ENCODE data around the gene CADPS. TPM values are rescaled to one million over a fixed set of nuclear protein-coding genes. Genes with fewer than 3 reads are reported as not detected.

The CADPS gene
- polyA plus RNA-seq, 2 of the 4 experiments (the other 2 are of a cell fraction) = not detected

- H3K27ac ChIP-seq = no peak overlapping the region
- H3K4me2 ChIP-seq = no peak overlapping the region
- TF ChIP-seq HEYL (CRISPR knock-in tag; IDR thresholded peaks at IDR 0.05) (no peak), KDM1A (IDR thresholded peaks at IDR 0.05; ENCODE audit: low read depth) (no peak), POLR2A (IDR thresholded peaks at IDR 0.05; ENCODE audit: low read length) (no peak), MYC (IDR thresholded peaks at IDR 0.05; ENCODE audit: borderline replicate concordance, low read length) (no peak), RAD21 (conservative IDR thresholded peaks at IDR 0.05 in 1 of 2, IDR thresholded peaks at IDR 0.05 in 1 of 2) (no peak), USF2 (IDR thresholded peaks at IDR 0.05) (no peak)
- DNase-seq (ENCODE audit: low read depth in 1 of 2, low spot score in 1 of 2) = no peak
- H3K4me1 ChIP-seq = no peaks in the 10 kb centered on the region
- CTCF ChIA-PET = interaction anchor here (1.1 kb wide), 1 partner anchor 9 kb away, joined by 3 read pairs; no protein-coding TSS in a partner anchor
- no peaks in the 10 kb centered on the region for H3K9me3 ChIP-seq
- no peak overlapping the region for H3K4me3 ChIP-seq
- no peak for ATAC-seq
- no peak for FAIRE-seq
- WGBS (ENCODE audit: missing lambda C conversion rate) = 2% methylated on average over 2 of the region's 2 CpGs
- POLR2A ChIA-PET = no interaction called here
These were observed 326.5 kb downstream of the CADPS start for GRCh38 chr3:62548528-62549205.

GRCh38 chr3:62546266-62546665 is 328.9 kb downstream of the CADPS start:
- no peak for TF ChIP-seq NPAS2 (CRISPR knock-in tag; IDR thresholded peaks at IDR 0.05; ENCODE audit: borderline replicate concordance)
- TF ChIP-seq FOXS1 (CRISPR knock-in tag; IDR thresholded peaks at IDR 0.05) = no peak
- no peak for TF ChIP-seq FOSL2 (IDR thresholded peaks at IDR 0.05)
- no peak for TF ChIP-seq FOSL2 (CRISPR knock-in tag; IDR thresholded peaks at IDR 0.05)
- no peak for TF ChIP-seq ZFP36 (IDR thresholded peaks at IDR 0.05; ENCODE audit: borderline replicate concordance, partially characterized antibody)
- TF ChIP-seq TFCP2L1 (CRISPR knock-in tag; IDR thresholded peaks at IDR 0.05) = no peak
- TF ChIP-seq HMGXB4 (CRISPR knock-in tag; IDR thresholded peaks at IDR 0.05; ENCODE audit: borderline replicate concordance) = no peak
- no peak for TF ChIP-seq POLR2A (IDR thresholded peaks at IDR 0.05; ENCODE audit: low read length)
- TF ChIP-seq SMC3 (IDR thresholded peaks at IDR 0.05) = no peak
- no peak for TF ChIP-seq CHD4 (IDR thresholded peaks at IDR 0.05; ENCODE audit: borderline replicate concordance)
- TF ChIP-seq HOXB5 (CRISPR knock-in tag; IDR thresholded peaks at IDR 0.05) = no peak
- TF ChIP-seq JUNB (IDR thresholded peaks at IDR 0.05) = no peak
- TF ChIP-seq HES2 (IDR thresholded peaks at IDR 0.05) = no peak
- TF ChIP-seq PHF8 (IDR thresholded peaks at IDR 0.05; ENCODE audit: borderline replicate concordance, low read depth) = no peak
- TF ChIP-seq POLR2AphosphoS2 (conservative IDR thresholded peaks at IDR 0.05; ENCODE audit: low read length) = no peak
- TF ChIP-seq RARB (CRISPR knock-in tag; IDR thresholded peaks at IDR 0.05) = no peak
- no peak for TF ChIP-seq CBX8 (IDR thresholded peaks at IDR 0.05)
- TF ChIP-seq BHLHE40 (IDR thresholded peaks at IDR 0.05; ENCODE audit: low read depth, low read length) = no peak
- TF ChIP-seq MYC (IDR thresholded peaks at IDR 0.05; ENCODE audit: borderline replicate concordance, low read length) = no peak
- no peak for TF ChIP-seq RNF2 (IDR thresholded peaks at IDR 0.05; ENCODE audit: borderline replicate concordance, low read depth)
- no peak for TF ChIP-seq FOSB (CRISPR knock-in tag; IDR thresholded peaks at IDR 0.05)
- CTCF ChIA-PET = interaction anchor here (1.4 kb wide), 1 partner anchor 13 kb away, joined by 3 read pairs; no protein-coding TSS in a partner anchor
- WGBS (ENCODE audit: missing lambda C conversion rate) = 1% methylated on average over 7 of the region's 7 CpGs

More at GRCh38 chr3:62546266-62546665, 328.9 kb downstream of the CADPS start:
- Histone ChIP-seq H3K27ac (no peak overlapping the region), H3K9me3 (no peaks in the 10 kb centered on the region), H3K4me2 (no peak overlapping the region), H3K4me3 (no peak overlapping the region), H3K4me1 (no peaks in the 10 kb centered on the region)
- DNase-seq (ENCODE audit: low read depth in 1 of 2, low spot score in 1 of 2) = no peak
- no peak for ATAC-seq
- POLR2A ChIA-PET = no interaction called here
- no peak for FAIRE-seq

All from A549 (cell line).